HG03159 (cell line): Measurements from ENCODE around the gene ATP5PD.
"Not testable (repeated sequence)": the region's sequence is repeated elsewhere in the genome, so short reads cannot be mapped to it uniquely, and the experiment has no call there.

Experiments used
- ATAC-seq: cut with Tn5 transposase; IDR thresholded peaks from one replicate; pipeline ENCODE4 v1.9.1; 2021; ENCODE audit warnings: mild to moderate bottlenecking, moderate library complexity; ENCODE audit not compliant: unreplicated experiment

Gene ATP5PD

GRCh38 chr17:75059369-75060345 lies 12.9 kb upstream of the ATP5PD start:
- no peak for ATAC-seq

GRCh38 chr17:75051941-75052340 lies 5.2 kb upstream of the ATP5PD start:
- no peak for ATAC-seq

GRCh38 chr17:75049706-75050105 lies 2.9 kb upstream of the ATP5PD start:
- ATAC-seq, result no peak

GRCh38 chr17:75049057-75049456 lies 2.3 kb upstream of the ATP5PD start:
- ATAC-seq, result no peak

- ATAC-seq, result no peak
Observed at GRCh38 chr17:75048249-75048878, 1.6 kb upstream of the ATP5PD start.

GRCh38 chr17:75047398-75048098 lies 779 bp upstream of the ATP5PD start:
- ATAC-seq, result peak; percentile 3

GRCh38 chr17:75045946-75046406 lies 793 bp downstream of the ATP5PD start:
- ATAC-seq, result not testable (repeated sequence)

- ATAC-seq, result no peak
Observed at GRCh38 chr17:75044716-75045115, 2.1 kb downstream of the ATP5PD start.

- not testable (repeated sequence) for ATAC-seq
Observed at GRCh38 chr17:75043789-75044188, 3.0 kb downstream of the ATP5PD start.

GRCh38 chr17:75041656-75042280 lies 5.0 kb downstream of the ATP5PD start:
- no peak for ATAC-seq

GRCh38 chr17:75039238-75039637 lies 7.5 kb downstream of the ATP5PD start:
- no peak for ATAC-seq

- no peak for ATAC-seq
Observed at GRCh38 chr17:75036643-75037268, 10.0 kb downstream of the ATP5PD start.

- ATAC-seq, result peak; percentile 53
Observed at GRCh38 chr17:75034236-75034908, 12.4 kb downstream of the ATP5PD start.

- peak; percentile 39 for ATAC-seq
Observed at GRCh38 chr17:75033346-75034235, 13.2 kb downstream of the ATP5PD start.

- no peak for ATAC-seq
Observed at GRCh38 chr17:75032720-75033280, 14.0 kb downstream of the ATP5PD start.

- ATAC-seq, result no peak
Observed at GRCh38 chr17:75031972-75032719, 14.6 kb downstream of the ATP5PD start.

- no peak for ATAC-seq
Observed at GRCh38 chr17:75030161-75030560, 16.6 kb downstream of the ATP5PD start.

GRCh38 chr17:75026650-75027049 lies 20.1 kb downstream of the ATP5PD start:
- ATAC-seq, result not testable (repeated sequence)
